GM23338 (cell line): ENCODE data around the gene MITF. TPM values are rescaled to one million over a fixed set of nuclear protein-coding genes. Genes with fewer than 3 reads are reported as not detected.

Experiments used
- ATAC-seq: fragments of 200-7000 bp; cut with Tn5 transposase; 3 replicates; pipeline ENCODE4 v1.9.1; 2020
- DNase-seq: peaks from one replicate; pipeline ENCODE4 v3.0.0-alpha.2; 2015; ENCODE audit warnings: low spot score
- H2AFZ ChIP-seq: fragments of 200-600 bp; sonication (generic); 2 replicates; pipeline ENCODE4 v1.8.0; 2016; ENCODE audit warnings: antibody characterized with exemption, mild to moderate bottlenecking, moderate library complexity
- H3F3A ChIP-seq: fragments of 200-600 bp; sonication (generic); replicated peaks from 2 replicates; pipeline ENCODE4 v1.8.0; 2017; ENCODE audit warnings: antibody characterized with exemption, mixed run types, low read depth
- H3K27ac ChIP-seq: fragments of 200-600 bp; sonication (generic); 2 replicates; pipeline ENCODE4 v1.6.1; 2016; ENCODE audit warnings: low read depth
- H3K27me3 ChIP-seq: fragments of 200-600 bp; sonication (generic); 2 replicates; pipeline ENCODE4 v1.8.0; 2016; ENCODE audit warnings: mild to moderate bottlenecking, mixed run types, moderate library complexity; ENCODE audit not compliant: insufficient read depth
- H3K36me3 ChIP-seq: fragments of 200-600 bp; sonication (generic); 2 replicates; pipeline ENCODE4 v1.8.0; 2016; ENCODE audit warnings: mild to moderate bottlenecking; ENCODE audit not compliant: insufficient read depth
- H3K4me1 ChIP-seq: fragments of 200-600 bp; sonication (generic); 2 replicates; pipeline ENCODE4 v1.8.0; 2016; ENCODE audit warnings: mild to moderate bottlenecking, moderate library complexity; ENCODE audit not compliant: insufficient read depth
- H3K4me2 ChIP-seq: fragments of 200-600 bp; sonication (generic); 2 replicates; pipeline ENCODE4 v1.7.1; 2017; ENCODE audit warnings: mixed run types
- H3K4me3 ChIP-seq: fragments of 200-600 bp; sonication (generic); 2 replicates; pipeline ENCODE4 v1.6.1; 2016; ENCODE audit warnings: mixed run types
- H3K79me2 ChIP-seq: fragments of 200-600 bp; sonication (generic); replicated peaks from 2 replicates; pipeline ENCODE4 v1.8.0; 2017; ENCODE audit warnings: mild to moderate bottlenecking; ENCODE audit not compliant: insufficient read depth
- H3K9me2 ChIP-seq: fragments of 200-600 bp; sonication (generic); 2 replicates; pipeline ENCODE4 v1.8.0; 2017; ENCODE audit not compliant: insufficient read depth
- H4K20me1 ChIP-seq: fragments of 200-600 bp; sonication (generic); replicated peaks from 2 replicates; pipeline ENCODE4 v1.8.0; 2017; ENCODE audit warnings: mild to moderate bottlenecking; ENCODE audit not compliant: insufficient read depth
- H3K27ac Mint-ChIP-seq: 2 replicates; pipeline ENCODE4 v1.8.0; 2020; ENCODE audit warnings: inconsistent platforms, mild to moderate bottlenecking, moderate library complexity, mixed read lengths
- H3K27me3 Mint-ChIP-seq: 3 replicates; pipeline ENCODE4 v1.8.0; 2022; ENCODE audit warnings: low read depth, mild to moderate bottlenecking, moderate library complexity, mixed read lengths, inconsistent platforms; ENCODE audit not compliant: insufficient read depth, poor library complexity
- H3K36me3 Mint-ChIP-seq: 3 replicates; pipeline ENCODE4 v1.8.0; 2021; ENCODE audit warnings: low read depth, mild to moderate bottlenecking, inconsistent platforms, moderate library complexity, mixed read lengths
- H3K4me1 Mint-ChIP-seq: 3 replicates; pipeline ENCODE4 v1.8.0; 2020; ENCODE audit warnings: mild to moderate bottlenecking, inconsistent platforms, mixed read lengths
- H3K4me3 Mint-ChIP-seq: 3 replicates; pipeline ENCODE4 v1.8.0; 2021; ENCODE audit warnings: moderate library complexity, mild to moderate bottlenecking, inconsistent platforms, mixed read lengths
- H3K9me3 Mint-ChIP-seq: 3 replicates; pipeline ENCODE4 v1.8.0; 2020; ENCODE audit warnings: moderate library complexity, mild to moderate bottlenecking, inconsistent platforms, mixed read lengths
- CREB1 ChIP-seq: fragments of 250-450 bp; sonication (Bioruptor Pico); IDR thresholded peaks from 2 replicates; pipeline ENCODE4 v1.5.0; 2020; ENCODE audit warnings: low read depth, mild to moderate bottlenecking, moderate library complexity
- ETS1 ChIP-seq: IDR thresholded peaks from 2 replicates; pipeline ENCODE4 v1.6.1; 2016; ENCODE audit warnings: antibody characterized with exemption
- EZH2 ChIP-seq: fragments of 200-600 bp; sonication (generic); IDR thresholded peaks from one replicate; pipeline ENCODE4 v1.8.0; 2017; ENCODE audit warnings: antibody characterized with exemption, mild to moderate bottlenecking, low read depth; ENCODE audit not compliant: unreplicated experiment
- EZH2phosphoT487 ChIP-seq: fragments of 200-600 bp; sonication (generic); IDR thresholded peaks from one replicate; pipeline ENCODE4 v1.8.1; 2018; ENCODE audit warnings: antibody characterized with exemption; ENCODE audit not compliant: unreplicated experiment
- JUNB ChIP-seq: IDR thresholded peaks from one replicate; pipeline ENCODE4 v1.6.1; 2016; ENCODE audit warnings: antibody characterized with exemption; ENCODE audit not compliant: unreplicated experiment
- NANOG ChIP-seq: IDR thresholded peaks from 2 replicates; pipeline ENCODE4 v1.6.1; 2016; ENCODE audit warnings: antibody characterized with exemption, borderline replicate concordance
- POLR2AphosphoS5 ChIP-seq: IDR thresholded peaks from 2 replicates; pipeline ENCODE4 v1.6.1; 2016; ENCODE audit warnings: antibody characterized with exemption, low read depth
- REST ChIP-seq: IDR thresholded peaks from one replicate; pipeline ENCODE4 v1.6.1; 2018; ENCODE audit warnings: antibody characterized with exemption; ENCODE audit not compliant: unreplicated experiment
- STAT1 ChIP-seq: IDR thresholded peaks from one replicate; pipeline ENCODE4 v1.6.1; 2016; ENCODE audit warnings: antibody characterized with exemption; ENCODE audit not compliant: unreplicated experiment
- ZNF114 ChIP-seq: fragments of 250-450 bp; sonication (Bioruptor Pico); IDR thresholded peaks from 2 replicates; pipeline ENCODE4 v1.5.0; 2020; ENCODE audit warnings: mild to moderate bottlenecking, moderate library complexity
- ZNF331 ChIP-seq: fragments of 250-450 bp; sonication (Bioruptor Pico); IDR thresholded peaks from 2 replicates; pipeline ENCODE4 v1.5.0; 2020; ENCODE audit warnings: low read depth, mild to moderate bottlenecking, moderate library complexity
- ZNF462 ChIP-seq: fragments of 250-450 bp; sonication (Bioruptor Pico); IDR thresholded peaks from 2 replicates; pipeline ENCODE4 v1.5.0; 2020; ENCODE audit warnings: mild to moderate bottlenecking, moderate library complexity
- polyA plus RNA-seq: library from polyadenylated mRNA; unstranded; fragments of >200 nt; fragmentation: Nextera tagmentation; extraction: Ambion mirVana; gene quantifications from 2 replicates; pipeline ENCODE4 v1.2.1, GENCODE V29; 2016
- total RNA-seq: library from RNA; depleted of rRNA; stranded (reverse); fragments of >200 nt; shearing (Covaris generic); gene quantifications from 2 replicates; pipeline ENCODE4 v1.2.3, GENCODE V29; 2014
- TF ChIP-seq, protein P1 (sequence below), 2 experiments: fragments of 200-600 bp in 1 of 2; sonication (generic) in 1 of 2; conservative IDR thresholded peaks; 2 replicates each; pipeline versions ENCODE4 v1.5.1 to v1.6.1; 2016 to 2017; ENCODE audit warnings: antibody characterized with exemption in 2 of 2, low read depth in 2 of 2, mild to moderate bottlenecking in 2 of 2, moderate library complexity in 1 of 2

Gene MITF
- total and polyA plus RNA-seq, 2 experiments from 2014 or later = 1.9 to 2.4 TPM

GRCh38 chr3:69976021-69976420 is 236.8 kb downstream of the MITF start:
- no peak overlapping the region for H3K27ac Mint-ChIP-seq
- no peak overlapping the region for H3K4me2 ChIP-seq
- no peaks in the 10 kb centered on the region for H3K4me1 ChIP-seq
- no peaks in the 10 kb centered on the region for H3K36me3 ChIP-seq
- peaks cover 21% of the 10 kb centered on the region for H3K9me3 Mint-ChIP-seq
- H4K20me1 ChIP-seq = no peaks in the 10 kb centered on the region
- no peaks in the 10 kb centered on the region for H3F3A ChIP-seq
- peaks cover 12% of the 10 kb centered on the region for H3K9me2 ChIP-seq
- H3K4me3 ChIP-seq = no peak overlapping the region
- H2AFZ ChIP-seq = no peak overlapping the region
- H3K27me3 Mint-ChIP-seq = peaks cover 3% of the 10 kb centered on the region
- no peaks in the 10 kb centered on the region for H3K4me1 Mint-ChIP-seq
- H3K4me3 Mint-ChIP-seq = no peak overlapping the region
- peaks cover 14% of the 10 kb centered on the region for H3K36me3 Mint-ChIP-seq
- ATAC-seq = no peak
- DNase-seq = no peak
- H3K79me2 ChIP-seq = no peaks in the 10 kb centered on the region
- H3K27ac ChIP-seq = no peak overlapping the region
- TF ChIP-seq EZH2 = no peak
- TF ChIP-seq POLR2AphosphoS5 = no peak
- TF ChIP-seq JUNB = no peak
- no peak for TF ChIP-seq ETS1
- no peak for TF ChIP-seq ZNF114 (CRISPR knock-in tag)
- no peak for TF ChIP-seq ZNF331 (CRISPR knock-in tag)
- no peak for TF ChIP-seq REST
- no peak for TF ChIP-seq EZH2phosphoT487
- TF ChIP-seq NANOG = no peak
- no peak for TF ChIP-seq STAT1
- no peak for TF ChIP-seq ZNF462
- TF ChIP-seq, protein P1, sequence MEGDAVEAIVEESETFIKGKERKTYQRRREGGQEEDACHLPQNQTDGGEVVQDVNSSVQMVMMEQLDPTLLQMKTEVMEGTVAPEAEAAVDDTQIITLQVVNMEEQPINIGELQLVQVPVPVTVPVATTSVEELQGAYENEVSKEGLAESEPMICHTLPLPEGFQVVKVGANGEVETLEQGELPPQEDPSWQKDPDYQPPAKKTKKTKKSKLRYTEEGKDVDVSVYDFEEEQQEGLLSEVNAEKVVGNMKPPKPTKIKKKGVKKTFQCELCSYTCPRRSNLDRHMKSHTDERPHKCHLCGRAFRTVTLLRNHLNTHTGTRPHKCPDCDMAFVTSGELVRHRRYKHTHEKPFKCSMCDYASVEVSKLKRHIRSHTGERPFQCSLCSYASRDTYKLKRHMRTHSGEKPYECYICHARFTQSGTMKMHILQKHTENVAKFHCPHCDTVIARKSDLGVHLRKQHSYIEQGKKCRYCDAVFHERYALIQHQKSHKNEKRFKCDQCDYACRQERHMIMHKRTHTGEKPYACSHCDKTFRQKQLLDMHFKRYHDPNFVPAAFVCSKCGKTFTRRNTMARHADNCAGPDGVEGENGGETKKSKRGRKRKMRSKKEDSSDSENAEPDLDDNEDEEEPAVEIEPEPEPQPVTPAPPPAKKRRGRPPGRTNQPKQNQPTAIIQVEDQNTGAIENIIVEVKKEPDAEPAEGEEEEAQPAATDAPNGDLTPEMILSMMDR (conservative IDR thresholded peaks at IDR 0.05; ENCODE audit: low read depth in 2 of 2) = no peak
- no peak for TF ChIP-seq CREB1 (CRISPR knock-in tag)
- no peaks in the 10 kb centered on the region for H3K27me3 ChIP-seq
